DMS 273 treated with DMSO at 0.1 percent for 48 hours (cell line): ENCODE measurements around the gene VKORC1.
A peak's percentile ranks its signal among the peaks of the same experiment; 100 is the strongest.
"Not testable (repeated sequence)": the region's sequence is repeated elsewhere in the genome, so short reads cannot be mapped to it uniquely, and the experiment has no call there.

Source experiments
- DNase-seq: peaks from one replicate; lab custom pipeline; 2025; lab: John Stamatoyannopoulos, UW

Gene VKORC1

GRCh38 chr16:31107465-31107867 is 12.9 kb upstream of the VKORC1 start:
- DNase-seq = peak; percentile 86

- no peak for DNase-seq
Observed at GRCh38 chr16:31106509-31107464, 12.2 kb upstream of the VKORC1 start.

GRCh38 chr16:31105677-31106213 is 11.1 kb upstream of the VKORC1 start:
- peak; percentile 64 for DNase-seq

- DNase-seq = not testable (repeated sequence)
Observed at GRCh38 chr16:31100876-31101641, 6.5 kb upstream of the VKORC1 start.

GRCh38 chr16:31099860-31100638 is 5.5 kb upstream of the VKORC1 start:
- no peak for DNase-seq

GRCh38 chr16:31094088-31094423 is 541 bp downstream of the VKORC1 start:
- DNase-seq = no peak

GRCh38 chr16:31093132-31093703 is 1.4 kb downstream of the VKORC1 start:
- DNase-seq = no peak

GRCh38 chr16:31092330-31092729 is 2.3 kb downstream of the VKORC1 start:
- DNase-seq = no peak

GRCh38 chr16:31090540-31090939 is 4.1 kb downstream of the VKORC1 start:
- DNase-seq = no peak

GRCh38 chr16:31089199-31089598 is 5.4 kb downstream of the VKORC1 start:
- DNase-seq = no peak

- no peak for DNase-seq
Observed at GRCh38 chr16:31088459-31089183, 6.0 kb downstream of the VKORC1 start, which contains the start of gene PRSS53. TSS of gene PRSS53 (minus strand) at chr16:31088943. CDS start at chr16:31088809, 134 bp downstream.

GRCh38 chr16:31087971-31088370 is 6.6 kb downstream of the VKORC1 start:
- no peak for DNase-seq

GRCh38 chr16:31087481-31087880 is 7.1 kb downstream of the VKORC1 start:
- no peak for DNase-seq

GRCh38 chr16:31086629-31086906 is 8.0 kb downstream of the VKORC1 start:
- DNase-seq = no peak

- DNase-seq = no peak
Observed at GRCh38 chr16:31085873-31086628, 8.5 kb downstream of the VKORC1 start.

- no peak for DNase-seq
Observed at GRCh38 chr16:31085411-31085810, 9.2 kb downstream of the VKORC1 start.

- no peak for DNase-seq
Observed at GRCh38 chr16:31084584-31085302, 9.9 kb downstream of the VKORC1 start.

GRCh38 chr16:31083981-31084380 is 10.6 kb downstream of the VKORC1 start:
- no peak for DNase-seq

GRCh38 chr16:31083556-31083955 is 11.0 kb downstream of the VKORC1 start:
- DNase-seq = no peak

GRCh38 chr16:31083081-31083480 is 11.5 kb downstream of the VKORC1 start:
- no peak for DNase-seq
